Astrocyte (in vitro differentiated cells and primary cell): ENCODE results near the gene MIEF1.

Experiments used
- EZH2 ChIP-seq: IDR thresholded peaks from 2 replicates; pipeline ENCODE4 v1.6.1; 2012; ENCODE audit warnings: mild to moderate bottlenecking, low read length, inconsistent platforms; ENCODE audit not compliant: insufficient read depth
- TF ChIP-seq, protein P1 (sequence below): IDR thresholded peaks from 2 replicates; pipeline ENCODE4 v1.5.1; 2011; ENCODE audit warnings: low read depth, mild to moderate bottlenecking, inconsistent platforms, low read length, moderate library complexity; ENCODE audit not compliant: insufficient read depth

DNA sequence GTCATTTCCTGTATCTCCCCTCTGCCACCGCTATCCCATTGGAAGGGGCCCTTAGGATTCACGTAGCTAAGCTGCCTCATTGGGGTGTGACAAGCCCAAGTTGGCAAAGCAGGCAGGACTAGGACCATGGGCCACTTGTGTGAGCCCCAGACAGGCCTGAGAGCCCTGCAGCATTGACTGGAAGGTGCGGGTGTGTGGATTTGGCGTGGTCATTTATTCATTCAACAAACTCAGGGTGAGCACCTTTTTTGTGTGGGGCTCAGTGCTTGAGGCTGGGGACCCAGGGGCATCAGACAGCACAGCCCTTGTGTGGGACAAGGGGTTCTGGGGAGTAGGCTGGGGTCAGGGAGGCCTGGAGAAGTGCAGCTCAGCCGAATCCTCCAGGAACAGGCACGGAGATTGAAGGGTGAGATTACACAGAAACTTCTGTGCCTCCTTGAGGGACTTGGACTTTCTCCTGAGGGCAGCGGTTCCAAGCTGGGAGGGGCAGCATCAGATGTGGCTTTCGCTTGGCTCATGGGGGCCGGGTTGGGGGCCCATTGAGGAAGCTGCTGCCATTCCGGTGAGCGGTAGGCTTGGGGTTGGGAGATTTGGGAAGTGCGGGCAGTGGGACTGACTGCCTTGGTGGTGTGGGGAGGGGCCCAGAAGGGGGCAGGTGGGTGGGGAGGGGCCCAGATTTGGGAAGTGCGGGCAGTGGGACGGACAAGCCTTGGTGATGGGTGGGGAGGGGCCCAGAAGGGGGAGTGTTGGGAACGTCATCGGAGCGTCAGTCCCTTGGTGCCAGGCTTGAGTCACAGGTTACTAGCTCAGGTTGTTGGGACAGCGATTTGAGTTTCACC, 33.4 kb upstream of the MIEF1 start:
- TF ChIP-seq, protein P1, sequence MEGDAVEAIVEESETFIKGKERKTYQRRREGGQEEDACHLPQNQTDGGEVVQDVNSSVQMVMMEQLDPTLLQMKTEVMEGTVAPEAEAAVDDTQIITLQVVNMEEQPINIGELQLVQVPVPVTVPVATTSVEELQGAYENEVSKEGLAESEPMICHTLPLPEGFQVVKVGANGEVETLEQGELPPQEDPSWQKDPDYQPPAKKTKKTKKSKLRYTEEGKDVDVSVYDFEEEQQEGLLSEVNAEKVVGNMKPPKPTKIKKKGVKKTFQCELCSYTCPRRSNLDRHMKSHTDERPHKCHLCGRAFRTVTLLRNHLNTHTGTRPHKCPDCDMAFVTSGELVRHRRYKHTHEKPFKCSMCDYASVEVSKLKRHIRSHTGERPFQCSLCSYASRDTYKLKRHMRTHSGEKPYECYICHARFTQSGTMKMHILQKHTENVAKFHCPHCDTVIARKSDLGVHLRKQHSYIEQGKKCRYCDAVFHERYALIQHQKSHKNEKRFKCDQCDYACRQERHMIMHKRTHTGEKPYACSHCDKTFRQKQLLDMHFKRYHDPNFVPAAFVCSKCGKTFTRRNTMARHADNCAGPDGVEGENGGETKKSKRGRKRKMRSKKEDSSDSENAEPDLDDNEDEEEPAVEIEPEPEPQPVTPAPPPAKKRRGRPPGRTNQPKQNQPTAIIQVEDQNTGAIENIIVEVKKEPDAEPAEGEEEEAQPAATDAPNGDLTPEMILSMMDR, result no peak
- no peak for TF ChIP-seq EZH2
